ENCODE measurements around the gene GNAL.

GNAL gene

GRCh38 chr18:11818486-11819203 is 129.6 kb downstream of the GNAL start:
- H3K9me3 ChIP-seq (ENCODE audit: control insufficient read depth, low read length), result no peaks in the 10 kb centered on the region
- no peak for TF ChIP-seq CTCF (IDR thresholded peaks at IDR 0.05)
- H3K4me1 ChIP-seq, result no peaks in the 10 kb centered on the region
- H3K4me2 ChIP-seq (ENCODE audit: low read length), result no peak overlapping the region
- H3K27me3 ChIP-seq (ENCODE audit: control insufficient read depth, insufficient read depth, low read length), result no peaks in the 10 kb centered on the region
- no peaks in the 10 kb centered on the region for H3K36me3 ChIP-seq (ENCODE audit: control insufficient read depth, insufficient read depth, low read length)
- H2AFZ ChIP-seq, result no peak overlapping the region
- H3K4me3 ChIP-seq (ENCODE audit: low read depth, low read length), result no peak overlapping the region
- no peaks in the 10 kb centered on the region for H3K79me2 ChIP-seq
- H3K9ac ChIP-seq, result no peak overlapping the region
- H3K27ac ChIP-seq, result no peak overlapping the region

- no peak overlapping the region for H3K4me3 ChIP-seq (ENCODE audit: low read depth, low read length)
- no peak overlapping the region for H3K4me2 ChIP-seq (ENCODE audit: low read length)
- H3K9me3 ChIP-seq (ENCODE audit: control insufficient read depth, low read length), result no peaks in the 10 kb centered on the region
- no peaks in the 10 kb centered on the region for H3K27me3 ChIP-seq (ENCODE audit: control insufficient read depth, insufficient read depth, low read length)
- no peaks in the 10 kb centered on the region for H3K36me3 ChIP-seq (ENCODE audit: control insufficient read depth, insufficient read depth, low read length)
- no peaks in the 10 kb centered on the region for H3K4me1 ChIP-seq
- no peak overlapping the region for H2AFZ ChIP-seq
- H3K79me2 ChIP-seq, result no peaks in the 10 kb centered on the region
- no peak for TF ChIP-seq CTCF (IDR thresholded peaks at IDR 0.05)
- H3K27ac ChIP-seq, result no peak overlapping the region
- no peak overlapping the region for H3K9ac ChIP-seq
These were observed 130.9 kb downstream of the GNAL start for GRCh38 chr18:11819938-11820337.

GRCh38 chr18:11820697-11821096 is 131.6 kb downstream of the GNAL start:
- no peak overlapping the region for H3K27ac ChIP-seq
- H2AFZ ChIP-seq, result no peak overlapping the region
- TF ChIP-seq CTCF (IDR thresholded peaks at IDR 0.05), result no peak
- H3K4me2 ChIP-seq (ENCODE audit: low read length), result no peak overlapping the region
- H3K9ac ChIP-seq, result no peak overlapping the region
- no peaks in the 10 kb centered on the region for H3K4me1 ChIP-seq
- H3K9me3 ChIP-seq (ENCODE audit: control insufficient read depth, low read length), result no peaks in the 10 kb centered on the region
- H3K27me3 ChIP-seq (ENCODE audit: control insufficient read depth, insufficient read depth, low read length), result no peaks in the 10 kb centered on the region
- no peaks in the 10 kb centered on the region for H3K79me2 ChIP-seq
- no peaks in the 10 kb centered on the region for H3K36me3 ChIP-seq (ENCODE audit: control insufficient read depth, insufficient read depth, low read length)
- no peak overlapping the region for H3K4me3 ChIP-seq (ENCODE audit: low read depth, low read length)

GRCh38 chr18:11821208-11821607 is 132.1 kb downstream of the GNAL start:
- Histone ChIP-seq H3K27ac (no peak overlapping the region), H3K4me2 (ENCODE audit: low read length) (no peak overlapping the region), H3K9me3 (ENCODE audit: control insufficient read depth, low read length) (no peaks in the 10 kb centered on the region)

More at GRCh38 chr18:11821208-11821607, 132.1 kb downstream of the GNAL start:
- no peak for TF ChIP-seq CTCF (IDR thresholded peaks at IDR 0.05)
- Histone ChIP-seq H3K4me3 (ENCODE audit: low read depth, low read length) (no peak overlapping the region), H2AFZ (no peak overlapping the region), H3K4me1 (no peaks in the 10 kb centered on the region), H3K36me3 (ENCODE audit: control insufficient read depth, insufficient read depth, low read length) (no peaks in the 10 kb centered on the region), H3K27me3 (ENCODE audit: control insufficient read depth, insufficient read depth, low read length) (no peaks in the 10 kb centered on the region), H3K9ac (no peak overlapping the region), H3K79me2 (no peaks in the 10 kb centered on the region)
